Stimulated activated naive B cell treated with anti-CD40 and anti-IgM and Interleukin-4, amounts not matched to agents 10 μg/mL and 1 μg/mL and 100 μg/mL, for 72 hours (primary cell): ENCODE measurements around the gene ADCY6.

Experiments used
- ATAC-seq, 2 donors: fragments of 150-1000 bp; cut with Tn5 transposase; replicated peaks; 2 replicates each; pipeline ENCODE4 v1.10.0; 2021; ENCODE audit warnings: moderate library complexity in 1 of 2
- DNase-seq: peaks from one replicate; pipeline ENCODE4 v3.0.0; 2021
- H3K27ac Mint-ChIP-seq: one replicate; pipeline ENCODE4 v1.8.0; 2022; ENCODE audit warnings: mild to moderate bottlenecking, mixed read lengths
- H3K27me3 Mint-ChIP-seq, 2 donors: one replicate each; pipeline ENCODE4 v1.8.0; 2022; ENCODE audit warnings: mixed read lengths in 2 of 2
- H3K36me3 Mint-ChIP-seq, 2 donors: one replicate each; pipeline ENCODE4 v1.8.0; 2022; ENCODE audit warnings: mixed read lengths in 2 of 2, mild to moderate bottlenecking in 1 of 2
- H3K4me1 Mint-ChIP-seq, 2 donors: one replicate each; pipeline ENCODE4 v1.8.0; 2022; ENCODE audit warnings: mixed read lengths in 2 of 2, mild to moderate bottlenecking in 1 of 2
- H3K4me3 Mint-ChIP-seq, 2 donors: one replicate each; pipeline ENCODE4 v1.8.0; 2022; ENCODE audit warnings: mild to moderate bottlenecking in 2 of 2, mixed read lengths in 2 of 2, moderate library complexity in 1 of 2
- H3K9me3 Mint-ChIP-seq, 2 donors: one replicate each; pipeline ENCODE4 v1.8.0; 2022; ENCODE audit warnings: mixed read lengths in 2 of 2, mild to moderate bottlenecking in 1 of 2

The ADCY6 gene

DNA sequence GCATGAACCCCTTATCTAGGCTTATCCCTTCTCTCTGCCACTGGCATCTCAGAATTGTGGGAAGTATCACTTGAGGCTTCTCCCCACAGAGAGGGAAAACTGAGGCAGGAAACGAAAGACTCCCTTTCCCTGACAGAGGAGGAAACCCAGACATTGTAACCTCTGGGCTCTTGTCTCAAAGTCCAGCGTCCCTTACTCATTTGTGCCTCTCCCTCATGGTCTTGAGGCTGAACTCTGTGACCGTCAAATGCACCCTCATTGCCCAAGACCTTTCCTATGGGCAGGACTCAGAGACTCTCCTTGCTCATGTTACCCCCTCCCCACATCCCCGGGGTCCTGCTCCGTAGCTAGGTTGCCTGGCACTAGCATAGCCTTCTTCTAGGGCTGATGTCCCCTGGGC, 33.2 kb upstream of the ADCY6 start:
- Mint-ChIP-seq H3K4me1 (peaks cover 12 to 21% of the 10 kb centered on the region in 2 donors), H3K4me3 (no peak overlapping the region), H3K27ac (no peak overlapping the region), H3K36me3 (peaks cover 0 to 4% of the 10 kb centered on the region in 2 donors), H3K27me3 (peaks cover 7 to 11% of the 10 kb centered on the region in 2 donors), H3K9me3 (no peaks in the 10 kb centered on the region)
- ATAC-seq: no peak
- DNase-seq: no peak

DNA sequence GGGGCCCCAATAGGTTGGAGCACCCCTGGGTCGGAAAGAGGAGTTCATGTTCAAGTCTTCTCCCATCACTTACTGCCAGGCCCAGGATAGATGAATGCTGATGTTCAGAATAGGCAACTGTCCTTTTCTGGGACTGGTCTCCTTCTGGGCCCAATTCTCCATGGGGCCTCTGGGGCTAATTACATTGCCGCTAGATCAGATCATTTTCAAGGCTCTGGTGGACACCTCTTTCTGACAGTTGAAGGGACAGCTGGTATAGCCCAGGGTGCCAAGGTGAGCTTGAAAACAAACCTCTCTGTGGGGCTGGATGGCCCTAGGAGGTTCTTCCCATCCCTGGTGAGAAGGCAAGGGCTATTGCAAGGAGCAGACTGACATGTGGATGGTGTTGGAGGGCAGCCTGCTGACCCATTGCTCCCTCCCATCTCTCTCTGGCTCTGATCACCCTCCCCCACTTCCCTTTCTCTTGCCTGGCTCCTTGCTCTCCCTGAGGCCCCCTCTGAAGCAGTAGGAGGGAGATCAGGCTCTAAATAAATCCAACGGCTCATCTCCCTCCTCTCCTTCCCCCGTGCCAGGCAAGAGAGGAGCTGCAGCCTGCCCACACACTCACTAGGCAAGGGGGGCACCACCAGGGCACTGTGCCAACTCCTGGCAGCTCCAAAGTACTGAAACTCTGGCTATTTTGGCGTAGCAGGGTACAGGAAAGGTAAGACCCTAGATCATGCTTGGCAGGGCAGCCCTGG, 31.3 kb upstream of the ADCY6 start:
- H3K36me3 Mint-ChIP-seq: no peaks in the 10 kb centered on the region
- H3K27ac Mint-ChIP-seq: no peak overlapping the region
- peaks cover 22 to 27% of the 10 kb centered on the region in 2 donors for H3K27me3 Mint-ChIP-seq
- DNase-seq (no peak), ATAC-seq (no peak)
- H3K9me3 Mint-ChIP-seq: no peaks in the 10 kb centered on the region
- H3K4me1 Mint-ChIP-seq: peaks cover 17 to 41% of the 10 kb centered on the region in 2 donors
- no peak overlapping the region for H3K4me3 Mint-ChIP-seq

DNA sequence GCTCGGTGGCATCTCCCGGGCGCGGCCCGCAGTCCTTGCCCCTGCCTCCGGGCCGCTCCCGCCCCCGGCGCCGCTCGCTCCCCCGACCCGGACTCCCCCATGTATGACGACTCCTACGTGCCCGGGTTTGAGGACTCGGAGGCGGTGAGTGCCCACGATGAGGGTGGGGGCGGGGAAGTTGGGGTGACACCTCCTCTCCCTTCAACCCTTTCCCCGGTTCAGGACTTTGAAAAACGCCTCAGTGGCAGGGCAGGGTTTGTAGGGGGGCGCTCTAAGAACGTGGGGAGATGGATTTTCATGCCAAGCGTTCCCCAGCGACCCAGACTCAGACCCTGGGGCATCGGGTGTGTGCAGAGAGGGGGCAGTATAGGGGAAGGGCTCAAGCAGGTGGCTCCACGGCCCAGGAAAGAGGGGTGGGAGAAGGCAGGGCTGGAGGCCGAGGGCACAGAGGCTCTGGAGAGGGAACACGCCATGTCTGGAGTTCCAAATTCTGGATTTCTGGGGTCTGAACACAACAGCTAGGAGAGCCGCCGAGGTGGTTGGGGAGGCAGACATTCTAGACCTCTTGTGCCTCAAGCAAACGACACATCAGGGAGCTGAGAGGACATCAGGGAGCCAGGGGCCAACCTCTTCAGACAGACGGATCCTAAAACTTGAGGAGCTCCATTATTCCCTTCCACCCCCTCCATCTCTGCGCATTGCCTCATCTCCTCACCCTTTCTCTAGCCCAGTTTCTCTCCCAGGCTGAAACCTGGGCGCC, 30.1 kb upstream of the ADCY6 start:
- Mint-ChIP-seq H3K27me3 (peaks cover 24 to 32% of the 10 kb centered on the region in 2 donors), H3K36me3 (no peaks in the 10 kb centered on the region), H3K4me1 (peaks cover 19 to 52% of the 10 kb centered on the region in 2 donors), H3K27ac (no peak overlapping the region), H3K4me3 (peak overlapping the region; percentile 75 to 86), H3K9me3 (no peaks in the 10 kb centered on the region)
- no peak for ATAC-seq
- no peak for DNase-seq

DNA sequence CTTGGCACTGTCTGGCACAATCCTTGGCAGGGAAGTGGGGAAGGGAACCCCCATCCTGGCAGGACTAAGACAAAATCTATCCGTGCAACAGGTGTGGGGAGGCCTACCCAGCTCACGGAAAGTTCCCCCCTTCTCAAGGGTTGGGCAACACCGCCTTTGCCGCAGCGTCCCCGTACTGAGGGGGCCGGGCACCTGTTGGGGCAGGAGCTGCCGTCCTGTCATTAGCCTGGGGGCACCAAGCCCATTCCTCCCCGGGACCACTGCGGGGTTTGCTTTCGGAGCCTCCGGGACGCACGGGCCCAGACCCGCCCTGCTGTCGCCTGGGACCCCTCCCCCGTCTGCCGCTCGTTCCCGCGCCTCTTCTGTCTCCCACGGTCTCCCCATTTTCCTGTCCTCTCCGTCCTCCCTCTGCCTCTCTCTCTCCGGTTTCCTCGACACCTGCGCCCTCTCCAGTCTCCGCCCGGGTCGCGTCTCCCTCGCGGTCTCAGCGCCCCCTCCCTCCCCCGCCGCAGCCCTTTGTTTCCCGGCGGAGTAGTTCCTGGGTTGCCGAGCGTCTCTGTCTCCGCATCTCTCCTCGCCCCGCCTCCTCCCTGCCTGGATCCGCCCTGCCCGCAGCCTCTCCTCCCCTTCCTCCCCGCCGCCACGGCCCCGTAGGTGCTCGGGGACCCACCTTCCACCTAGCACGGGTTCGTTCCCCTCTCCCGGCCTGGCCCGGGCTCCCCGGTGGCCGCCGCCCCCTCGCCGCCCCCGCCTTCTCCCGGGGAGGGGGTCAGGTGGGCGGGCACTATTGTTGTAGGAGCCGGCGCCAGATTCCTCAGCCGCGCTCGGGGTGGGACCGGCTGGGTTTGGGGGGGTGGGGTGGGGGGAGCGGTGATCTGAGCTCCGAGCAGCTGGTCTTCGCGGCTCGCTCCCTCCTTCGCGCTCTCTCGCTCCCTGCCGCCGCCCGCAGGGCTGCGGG, 29.3 kb upstream of the ADCY6 start, which contains the start of gene CACNB3:
Gene CACNB3 (plus strand): TSS at position 624 of the 958 bp plus-strand sequence. CDS start 434 bp downstream, outside the sequence.
- Mint-ChIP-seq H3K9me3 (no peaks in the 10 kb centered on the region), H3K27ac (no peak within 1 kb of the TSS), H3K36me3 (no peaks in the 10 kb centered on the region), H3K4me1 (peaks cover 19 to 57% of the 10 kb centered on the region in 2 donors), H3K4me3 (peak within 1 kb of the TSS; percentile 86 to 90), H3K27me3 (peaks cover 24 to 32% of the 10 kb centered on the region in 2 donors)
- peak; percentile 49 for DNase-seq
- peak; percentile 52 to 60 for ATAC-seq

DNA sequence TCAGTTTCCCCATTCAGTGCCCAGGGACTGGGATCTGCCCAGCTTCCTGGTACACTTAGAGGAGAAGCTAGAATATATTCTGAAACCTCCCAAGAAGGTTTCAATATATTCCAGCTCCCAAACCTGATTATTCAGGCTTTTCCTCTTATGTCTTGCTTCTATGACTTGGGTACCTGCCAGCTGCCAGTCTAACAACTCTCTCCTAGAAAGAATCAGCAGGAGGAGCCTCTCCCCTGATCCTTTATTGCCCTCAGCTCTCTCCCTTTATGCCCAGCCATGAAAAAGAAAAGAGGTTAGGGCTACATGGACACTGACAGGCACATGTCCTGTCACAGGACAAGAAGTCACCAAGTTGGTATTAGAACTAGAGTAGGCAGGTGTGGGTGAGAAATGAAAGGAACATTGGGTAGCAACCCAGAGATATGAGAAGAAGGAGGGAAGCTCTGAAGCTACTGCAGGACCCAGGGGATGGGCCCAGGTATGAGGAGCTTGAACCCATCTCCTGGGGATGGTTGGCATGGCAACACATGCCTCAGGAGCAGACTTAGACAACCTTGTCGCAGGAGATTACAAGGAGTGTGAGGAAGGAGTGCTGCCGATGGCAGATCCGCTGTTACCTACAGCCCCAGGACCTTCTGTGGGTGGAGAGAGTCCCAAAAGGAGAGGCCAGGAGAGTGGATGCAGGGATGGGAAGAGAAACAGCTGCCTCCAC, 27.4 kb upstream of the ADCY6 start:
- Mint-ChIP-seq H3K27ac (no peak overlapping the region), H3K4me1 (peaks cover 19 to 57% of the 10 kb centered on the region in 2 donors), H3K36me3 (no peaks in the 10 kb centered on the region), H3K9me3 (no peaks in the 10 kb centered on the region), H3K27me3 (peaks cover 24 to 32% of the 10 kb centered on the region in 2 donors), H3K4me3 (peak overlapping the region; percentile 97 to 98)
- ATAC-seq: no peak
- no peak for DNase-seq

DNA sequence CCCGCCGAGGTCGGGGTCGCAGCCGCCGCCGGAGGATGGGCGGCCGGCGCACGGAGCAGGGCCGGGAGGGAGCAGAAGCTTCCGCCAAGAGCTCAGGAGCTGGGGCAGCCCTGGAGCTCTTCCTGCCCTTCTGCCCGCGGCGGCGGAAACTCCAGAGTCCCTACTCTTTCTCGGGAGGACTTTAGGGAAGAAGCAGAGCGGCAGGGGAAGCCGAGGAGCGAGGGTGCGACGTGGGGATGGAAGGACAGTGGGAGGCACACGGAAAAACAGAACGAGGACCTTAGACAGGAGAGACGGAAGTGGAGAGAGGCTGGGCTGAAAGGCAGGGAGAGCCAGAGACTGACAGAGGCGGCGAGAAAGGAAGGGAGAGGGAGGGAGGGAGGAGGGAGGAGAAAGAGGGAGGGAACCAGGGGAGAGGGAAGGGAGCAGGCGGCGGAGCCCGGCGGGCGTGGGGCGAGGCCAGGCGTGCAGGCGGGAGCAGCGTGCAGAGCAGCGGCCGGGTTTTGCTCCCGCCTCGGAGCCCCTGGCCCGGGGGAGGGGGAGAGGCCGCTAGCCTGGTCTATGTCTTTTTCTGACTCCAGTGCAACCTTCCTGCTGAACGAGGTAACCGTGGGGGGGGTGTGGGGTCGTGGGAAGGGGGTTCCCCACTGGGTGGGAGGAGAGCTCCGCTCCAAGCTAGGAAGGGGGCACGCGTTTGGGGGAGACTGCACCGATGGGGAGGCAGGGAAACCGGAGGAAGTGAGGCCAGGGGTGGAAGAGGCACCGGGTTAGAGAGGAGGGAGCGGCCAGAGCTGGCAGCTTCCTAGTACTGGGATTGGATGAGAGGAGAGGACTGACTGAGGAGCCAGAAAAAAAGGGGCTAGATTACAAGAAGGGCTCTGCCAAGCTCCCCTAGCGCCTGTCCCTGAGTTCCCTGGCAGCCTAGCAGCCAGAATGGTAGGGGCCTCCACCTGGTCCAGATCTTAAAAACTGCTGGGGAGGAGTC, 26.5 kb upstream of the ADCY6 start:
- peaks cover 19 to 57% of the 10 kb centered on the region in 2 donors for H3K4me1 Mint-ChIP-seq
- H3K27me3 Mint-ChIP-seq: peaks cover 24 to 32% of the 10 kb centered on the region in 2 donors
- H3K36me3 Mint-ChIP-seq: no peaks in the 10 kb centered on the region
- DNase-seq (no peak), ATAC-seq (peak; percentile 15 to 50)
- H3K4me3 Mint-ChIP-seq: peak overlapping the region; percentile 97 to 98
- peak overlapping the region; percentile 86 for H3K27ac Mint-ChIP-seq
- H3K9me3 Mint-ChIP-seq: no peaks in the 10 kb centered on the region

DNA sequence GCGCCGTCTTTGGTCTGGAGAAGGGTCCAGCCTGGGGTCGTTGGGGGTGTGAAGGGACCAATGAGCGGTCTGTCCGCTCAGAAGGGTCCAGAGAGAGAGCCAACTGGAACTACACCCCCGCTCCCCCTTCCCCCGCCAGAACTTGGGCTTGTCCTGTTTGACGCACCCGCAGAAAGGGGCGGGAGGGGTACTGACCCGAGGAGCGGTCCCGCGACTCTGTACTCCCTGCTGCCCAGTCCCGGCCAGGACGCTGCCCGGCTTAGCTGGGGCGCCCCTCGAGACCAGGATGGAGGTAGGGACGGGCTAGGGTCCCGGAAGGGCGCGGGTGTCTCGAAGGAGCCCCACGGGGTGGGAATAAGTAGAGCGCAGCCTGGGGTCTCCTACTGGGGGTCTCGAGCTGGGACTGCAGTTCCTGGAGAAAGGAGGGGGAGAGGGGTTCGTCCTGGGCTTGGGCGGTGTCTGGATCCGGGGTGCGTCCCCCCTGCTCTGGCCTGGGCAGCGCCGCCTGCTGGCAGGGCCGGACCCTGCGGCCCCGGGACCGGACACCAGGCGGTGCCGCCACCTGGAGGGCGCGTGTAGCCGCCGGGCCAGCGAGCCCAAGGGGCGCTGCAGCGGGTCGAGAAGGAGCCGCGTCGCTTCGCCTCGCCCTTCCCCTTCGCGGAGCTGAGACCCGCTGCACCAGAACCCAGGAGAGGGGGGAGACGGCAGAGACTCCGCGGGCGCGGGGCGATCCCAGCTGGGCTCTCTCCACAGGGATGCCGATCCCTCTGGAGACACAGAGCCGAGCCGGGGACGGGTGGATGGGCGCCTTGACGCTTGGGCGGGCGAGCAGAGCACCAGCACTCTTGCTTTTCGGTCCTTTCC, 25.6 kb upstream of the ADCY6 start:
- Mint-ChIP-seq H3K4me3 (peak overlapping the region; percentile 97 to 98), H3K27me3 (peaks cover 24 to 32% of the 10 kb centered on the region in 2 donors), H3K9me3 (no peaks in the 10 kb centered on the region), H3K36me3 (no peaks in the 10 kb centered on the region), H3K4me1 (peaks cover 19 to 57% of the 10 kb centered on the region in 2 donors), H3K27ac (peak overlapping the region; percentile 86)
- ATAC-seq: peak; percentile 85 to 87
- DNase-seq: peak; percentile 78

DNA sequence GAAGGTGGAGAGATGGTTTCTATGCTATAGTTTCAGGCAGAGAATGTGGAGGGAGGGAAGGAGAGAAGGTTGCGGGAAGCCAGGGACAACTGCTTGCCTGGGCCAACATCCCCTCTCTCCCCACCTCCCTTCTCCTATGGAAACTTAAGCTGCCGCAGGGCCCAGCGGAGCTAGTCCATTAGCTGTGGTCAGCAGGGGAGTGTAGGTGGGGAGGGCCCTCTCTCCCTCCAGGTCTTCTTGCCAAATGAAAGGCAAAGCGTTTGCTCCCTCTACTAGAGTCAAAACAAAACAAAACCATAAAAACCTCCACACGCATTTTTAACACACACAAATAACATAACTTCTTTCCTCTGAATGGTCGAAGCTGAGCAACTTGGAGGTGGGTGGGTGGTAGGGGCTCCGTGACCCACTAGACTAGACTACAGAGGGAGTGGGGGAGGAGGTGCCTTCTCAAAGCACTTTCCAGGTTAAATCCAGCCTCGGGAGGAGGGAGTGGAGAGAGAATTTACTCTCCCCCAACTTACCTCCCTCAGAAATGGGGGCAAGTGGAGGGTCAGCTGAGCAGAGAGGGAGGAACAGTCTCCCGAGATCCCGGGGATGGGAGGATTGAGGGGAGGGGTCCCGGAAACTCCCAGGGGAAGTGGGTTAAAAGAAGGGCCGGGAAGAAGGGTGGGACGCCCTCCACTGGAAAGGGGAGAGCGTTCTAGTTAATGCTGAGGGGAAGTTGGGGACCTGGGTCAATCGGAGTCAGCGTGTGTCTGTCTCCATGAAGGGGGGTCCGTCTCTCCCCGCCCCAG, 24.8 kb upstream of the ADCY6 start:
- Mint-ChIP-seq H3K4me1 (peaks cover 15 to 49% of the 10 kb centered on the region in 2 donors), H3K9me3 (no peaks in the 10 kb centered on the region), H3K27ac (peak overlapping the region; percentile 86), H3K27me3 (peaks cover 24 to 32% of the 10 kb centered on the region in 2 donors), H3K4me3 (peak overlapping the region; percentile 97 to 98), H3K36me3 (no peaks in the 10 kb centered on the region)
- DNase-seq (no peak), ATAC-seq (no peak)

DNA sequence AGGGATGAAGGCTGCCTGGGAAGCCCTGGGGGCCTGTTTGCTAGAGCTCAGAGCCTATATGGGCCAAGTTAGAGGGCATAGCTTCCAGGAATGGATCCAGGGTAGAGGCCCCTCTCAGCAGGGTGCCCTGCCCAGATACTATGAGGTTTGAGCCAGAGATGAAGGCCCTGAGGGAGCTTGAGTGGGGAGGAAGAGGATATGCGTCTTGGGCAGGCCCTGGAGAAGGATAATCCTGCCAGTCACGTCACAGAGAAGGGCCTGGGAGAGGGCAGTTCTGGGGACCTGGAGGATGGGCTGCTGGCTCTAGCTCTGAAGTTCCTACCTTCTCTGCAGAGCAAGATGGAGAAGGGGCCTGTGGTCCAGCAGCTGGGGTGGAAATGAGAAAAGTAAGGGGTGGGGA, 23.5 kb upstream of the ADCY6 start:
- no peak overlapping the region for H3K4me3 Mint-ChIP-seq
- ATAC-seq (no peak), DNase-seq (no peak)
- H3K9me3 Mint-ChIP-seq: no peaks in the 10 kb centered on the region
- H3K27ac Mint-ChIP-seq: no peak overlapping the region
- H3K27me3 Mint-ChIP-seq: peaks cover 19 to 23% of the 10 kb centered on the region in 2 donors
- H3K4me1 Mint-ChIP-seq: peaks cover 9 to 38% of the 10 kb centered on the region in 2 donors
- no peaks in the 10 kb centered on the region for H3K36me3 Mint-ChIP-seq

DNA sequence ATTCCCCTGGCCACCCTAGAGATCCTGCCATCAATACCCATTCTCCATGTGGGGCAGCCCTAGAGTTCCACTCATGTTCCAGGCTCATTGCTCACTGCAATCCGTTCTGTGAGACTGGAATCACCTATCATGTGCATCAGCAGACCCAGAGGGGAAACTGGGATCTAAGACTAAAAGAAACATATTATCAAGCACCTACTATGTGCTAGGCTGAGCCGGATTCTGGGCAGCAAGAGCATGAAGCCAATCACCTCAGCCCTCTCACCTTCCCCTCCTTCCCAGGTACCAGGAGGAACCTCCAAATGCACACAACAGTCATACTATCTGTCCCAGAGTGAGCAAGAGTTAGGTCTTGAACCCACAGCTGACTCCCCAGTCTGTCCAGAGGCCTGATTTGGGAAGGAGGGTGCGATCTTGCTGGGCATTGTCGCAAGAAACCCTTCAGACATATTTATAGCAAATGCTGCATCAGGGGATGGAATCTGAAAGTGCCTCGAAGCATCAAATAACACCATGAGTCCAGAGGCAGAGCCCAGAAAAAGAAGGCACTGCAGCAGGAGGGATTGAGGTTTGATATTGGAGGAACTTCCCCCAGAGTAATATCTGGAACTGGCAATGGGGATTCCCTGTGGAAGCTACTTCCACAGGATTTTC, 22.7 kb upstream of the ADCY6 start:
- no peak for DNase-seq
- H3K27ac Mint-ChIP-seq: peak overlapping the region; percentile 9
- no peak for ATAC-seq
- peaks cover 6 to 30% of the 10 kb centered on the region in 2 donors for H3K4me1 Mint-ChIP-seq
- H3K36me3 Mint-ChIP-seq: no peaks in the 10 kb centered on the region
- H3K27me3 Mint-ChIP-seq: peaks cover 13 to 15% of the 10 kb centered on the region in 2 donors
- H3K4me3 Mint-ChIP-seq: no peak overlapping the region
- H3K9me3 Mint-ChIP-seq: no peaks in the 10 kb centered on the region

DNA sequence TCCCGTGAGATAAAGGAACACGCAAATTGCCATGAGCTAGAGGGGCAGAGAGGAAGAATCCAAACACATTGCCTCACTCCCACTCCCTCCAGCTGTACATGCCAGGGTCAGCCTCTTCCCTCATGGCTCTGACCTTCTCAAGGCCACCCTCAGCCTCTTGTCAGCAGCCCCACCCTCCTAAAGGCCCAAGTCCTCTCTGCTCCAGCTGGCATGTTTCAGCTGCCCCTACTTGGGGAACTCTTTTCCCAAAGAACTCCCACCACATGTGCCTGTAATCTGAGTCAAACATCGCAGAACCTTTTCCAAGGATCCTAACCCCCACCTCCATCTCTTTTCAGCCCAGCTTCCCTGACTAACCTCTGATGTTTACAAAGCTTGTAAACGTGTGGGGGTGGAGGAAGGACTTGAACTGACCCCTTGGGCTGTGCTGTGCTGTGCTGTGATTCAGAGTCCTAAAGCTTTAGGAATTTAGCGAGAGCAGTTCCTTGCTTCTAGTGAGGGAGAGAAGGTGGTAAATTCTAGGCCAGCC, 22.1 kb upstream of the ADCY6 start:
- ATAC-seq: no peak
- Mint-ChIP-seq H3K27ac (no peak overlapping the region), H3K9me3 (no peaks in the 10 kb centered on the region), H3K36me3 (no peaks in the 10 kb centered on the region), H3K4me3 (no peak overlapping the region), H3K27me3 (peaks cover 9% of the 10 kb centered on the region in 2 donors), H3K4me1 (peaks cover 6 to 24% of the 10 kb centered on the region in 2 donors)
- no peak for DNase-seq
